Measurements from ENCODE around the gene SNX17. TPM values are rescaled to one million over a fixed set of nuclear protein-coding genes. Genes with fewer than 3 reads are reported as not detected.

The SNX17 gene
- total and polyA plus RNA-seq, 2 donors (not counting 1 experiment from before 2014, with no cell fraction given): 118 to 155 TPM

DNA sequence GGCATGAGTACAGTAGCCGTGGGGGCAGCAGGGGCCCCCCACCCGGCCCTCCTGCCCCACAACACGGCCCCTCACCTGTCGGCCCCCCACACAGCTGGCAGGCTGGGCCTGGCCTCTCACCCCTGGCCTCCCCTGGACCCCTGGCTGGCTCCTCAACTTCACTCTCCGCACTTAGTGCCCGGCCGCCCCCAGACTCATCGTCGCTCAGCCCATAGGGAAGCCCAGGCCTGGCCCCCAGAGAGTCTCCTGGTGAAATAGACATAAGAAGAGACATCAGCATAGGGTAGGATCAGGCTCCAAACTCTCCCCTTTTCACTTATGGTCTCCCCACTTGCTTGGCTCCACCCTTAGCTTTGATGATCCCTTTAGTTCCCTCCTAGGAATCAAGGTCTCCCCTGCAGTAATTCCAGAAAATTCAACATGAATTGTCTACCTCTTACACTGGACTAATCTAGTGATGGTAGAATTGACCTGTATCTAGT lies 8.4 kb downstream of the SNX17 start:
- peak overlapping the region in 2 of 4 experiments; percentile 70 to 79 for H3K4me3 ChIP-seq (replicated peaks in 1 of 4; ENCODE audit: control extremely low read depth in 1 of 4, insufficient read depth in 1 of 4, low read depth in 3 of 4, low read length in 4 of 4)
- no peaks in the 10 kb centered on the region for H3K27me3 ChIP-seq (ENCODE audit: control insufficient read depth, insufficient read depth, low read length)
- DNase-seq (ENCODE audit: low read depth in 2 of 2): no peak
- H3K4me1 ChIP-seq (ENCODE audit: control insufficient read depth, extremely low read depth, insufficient read depth, low read length): peaks cover 3% of the 10 kb centered on the region
- no peak overlapping the region for H2AFZ ChIP-seq (ENCODE audit: low read length)
- peak overlapping the region; percentile 99 for H3K27ac ChIP-seq (ENCODE audit: insufficient read depth, low read length)
- H3K9me3 ChIP-seq (ENCODE audit: control insufficient read depth, insufficient read depth, low read depth, low read length): no peaks in the 10 kb centered on the region
- no peaks in the 10 kb centered on the region for H4K20me1 ChIP-seq (ENCODE audit: control insufficient read depth, extremely low read depth, insufficient read depth, low read length)
- no peak for TF ChIP-seq EZH2 (IDR thresholded peaks at IDR 0.05; ENCODE audit: low read length, missing control alignments)
- TF ChIP-seq, protein P1, sequence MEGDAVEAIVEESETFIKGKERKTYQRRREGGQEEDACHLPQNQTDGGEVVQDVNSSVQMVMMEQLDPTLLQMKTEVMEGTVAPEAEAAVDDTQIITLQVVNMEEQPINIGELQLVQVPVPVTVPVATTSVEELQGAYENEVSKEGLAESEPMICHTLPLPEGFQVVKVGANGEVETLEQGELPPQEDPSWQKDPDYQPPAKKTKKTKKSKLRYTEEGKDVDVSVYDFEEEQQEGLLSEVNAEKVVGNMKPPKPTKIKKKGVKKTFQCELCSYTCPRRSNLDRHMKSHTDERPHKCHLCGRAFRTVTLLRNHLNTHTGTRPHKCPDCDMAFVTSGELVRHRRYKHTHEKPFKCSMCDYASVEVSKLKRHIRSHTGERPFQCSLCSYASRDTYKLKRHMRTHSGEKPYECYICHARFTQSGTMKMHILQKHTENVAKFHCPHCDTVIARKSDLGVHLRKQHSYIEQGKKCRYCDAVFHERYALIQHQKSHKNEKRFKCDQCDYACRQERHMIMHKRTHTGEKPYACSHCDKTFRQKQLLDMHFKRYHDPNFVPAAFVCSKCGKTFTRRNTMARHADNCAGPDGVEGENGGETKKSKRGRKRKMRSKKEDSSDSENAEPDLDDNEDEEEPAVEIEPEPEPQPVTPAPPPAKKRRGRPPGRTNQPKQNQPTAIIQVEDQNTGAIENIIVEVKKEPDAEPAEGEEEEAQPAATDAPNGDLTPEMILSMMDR (conservative IDR thresholded peaks at IDR 0.05 in 1 of 2, IDR thresholded peaks at IDR 0.05 in 1 of 2; ENCODE audit: low read depth in 1 of 2, low read length in 2 of 2): no peak
- H3K4me2 ChIP-seq (ENCODE audit: extremely low read depth, insufficient read depth, low read length): peak overlapping the region; percentile 100
- H3K79me2 ChIP-seq (ENCODE audit: control insufficient read depth, insufficient read depth, low read length): peaks cover 24% of the 10 kb centered on the region
- H3K9ac ChIP-seq (ENCODE audit: insufficient read depth, low read length): no peak overlapping the region
- H3K36me3 ChIP-seq (ENCODE audit: control insufficient read depth, insufficient read depth, low read length): peaks cover 42% of the 10 kb centered on the region

DNA sequence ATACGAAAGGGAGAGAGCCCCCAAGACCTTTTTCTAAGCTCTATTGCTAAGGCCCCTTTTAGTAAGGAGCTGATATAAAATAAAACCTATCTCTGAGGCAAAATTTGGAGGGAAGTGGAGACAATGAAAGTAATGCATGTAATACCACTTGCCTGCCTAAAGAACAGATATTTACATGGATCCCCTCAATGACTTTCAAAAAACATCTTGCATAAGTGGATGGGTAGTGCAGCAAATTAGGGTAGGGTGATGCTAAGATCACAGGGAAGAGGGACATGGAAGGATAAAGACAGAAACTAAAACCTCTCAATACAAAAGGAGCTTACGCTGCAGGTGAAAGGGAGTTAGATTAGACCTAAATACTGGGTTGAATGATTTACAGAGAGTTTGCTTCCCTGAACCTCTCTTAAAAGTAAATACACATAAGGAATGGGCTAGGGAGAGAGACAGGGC lies 9.0 kb downstream of the SNX17 start:
- H3K27ac ChIP-seq (ENCODE audit: insufficient read depth, low read length): peak overlapping the region; percentile 99
- H4K20me1 ChIP-seq (ENCODE audit: control insufficient read depth, extremely low read depth, insufficient read depth, low read length): no peaks in the 10 kb centered on the region
- H3K36me3 ChIP-seq (ENCODE audit: control insufficient read depth, insufficient read depth, low read length): peaks cover 42% of the 10 kb centered on the region
- no peak for DNase-seq (ENCODE audit: low read depth in 2 of 2)
- TF ChIP-seq EZH2 (IDR thresholded peaks at IDR 0.05; ENCODE audit: low read length, missing control alignments): no peak
- TF ChIP-seq, protein P1 (conservative IDR thresholded peaks at IDR 0.05 in 1 of 2, IDR thresholded peaks at IDR 0.05 in 1 of 2; ENCODE audit: low read depth in 1 of 2, low read length in 2 of 2): no peak
- no peak overlapping the region for H2AFZ ChIP-seq (ENCODE audit: low read length)
- peaks cover 21% of the 10 kb centered on the region for H3K79me2 ChIP-seq (ENCODE audit: control insufficient read depth, insufficient read depth, low read length)
- H3K27me3 ChIP-seq (ENCODE audit: control insufficient read depth, insufficient read depth, low read length): no peaks in the 10 kb centered on the region
- peak overlapping the region; percentile 100 for H3K4me2 ChIP-seq (ENCODE audit: extremely low read depth, insufficient read depth, low read length)
- H3K9ac ChIP-seq (ENCODE audit: insufficient read depth, low read length): peak overlapping the region; percentile 23
- H3K4me1 ChIP-seq (ENCODE audit: control insufficient read depth, extremely low read depth, insufficient read depth, low read length): peaks cover 3% of the 10 kb centered on the region
- peak overlapping the region; percentile 70 to 91 (median 84) for H3K4me3 ChIP-seq (replicated peaks in 1 of 4; ENCODE audit: control extremely low read depth in 1 of 4, insufficient read depth in 1 of 4, low read depth in 3 of 4, low read length in 4 of 4)
- no peaks in the 10 kb centered on the region for H3K9me3 ChIP-seq (ENCODE audit: control insufficient read depth, insufficient read depth, low read depth, low read length)

DNA sequence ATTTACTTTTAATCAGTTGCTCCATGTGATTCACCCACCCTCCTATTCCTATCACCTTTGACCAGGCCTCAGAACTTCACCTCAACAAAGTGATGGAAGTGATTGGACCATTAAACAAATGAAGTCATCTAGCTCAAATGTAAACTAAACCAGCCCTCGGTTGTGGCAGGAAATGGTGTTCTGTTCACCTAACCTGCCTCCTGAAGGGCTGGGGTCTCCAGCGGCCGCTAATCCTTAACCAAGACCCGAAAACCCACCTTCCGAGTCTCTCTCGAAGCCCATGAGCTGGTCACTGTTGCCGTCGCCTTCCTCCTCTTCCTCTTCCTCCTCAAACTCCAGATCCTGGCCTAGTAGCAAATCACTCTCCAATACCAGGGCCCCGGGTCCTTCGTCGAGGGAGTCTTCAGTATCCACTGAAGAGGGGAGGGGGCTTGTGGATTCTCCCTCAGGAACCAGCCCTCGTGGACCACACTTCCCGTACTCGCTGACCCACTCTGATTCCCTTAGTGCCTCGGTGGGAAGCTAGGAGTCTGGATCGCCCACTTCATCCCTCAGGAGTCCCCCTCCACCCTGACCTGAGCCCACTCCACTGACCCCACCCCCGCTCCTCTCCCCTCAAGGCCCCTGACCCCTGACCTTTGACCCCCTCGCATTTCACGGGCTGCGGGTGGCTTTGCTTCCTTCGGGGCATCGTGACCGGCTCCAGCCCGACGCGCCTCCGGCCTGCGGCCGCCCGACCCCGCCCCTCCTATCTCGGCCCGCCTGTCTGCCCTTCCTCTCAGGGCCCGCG lies 9.6 kb downstream of the SNX17 start:
- H4K20me1 ChIP-seq (ENCODE audit: control insufficient read depth, extremely low read depth, insufficient read depth, low read length): no peaks in the 10 kb centered on the region
- no peak overlapping the region for H2AFZ ChIP-seq (ENCODE audit: low read length)
- no peaks in the 10 kb centered on the region for H3K27me3 ChIP-seq (ENCODE audit: control insufficient read depth, insufficient read depth, low read length)
- peak overlapping the region; percentile 100 for H3K4me2 ChIP-seq (ENCODE audit: extremely low read depth, insufficient read depth, low read length)
- peaks cover 19% of the 10 kb centered on the region for H3K79me2 ChIP-seq (ENCODE audit: control insufficient read depth, insufficient read depth, low read length)
- no peak for TF ChIP-seq EZH2 (IDR thresholded peaks at IDR 0.05; ENCODE audit: low read length, missing control alignments)
- TF ChIP-seq, protein P1 (conservative IDR thresholded peaks at IDR 0.05 in 1 of 2, IDR thresholded peaks at IDR 0.05 in 1 of 2; ENCODE audit: low read depth in 1 of 2, low read length in 2 of 2): no peak
- peak overlapping the region; percentile 70 to 91 (median 84) for H3K4me3 ChIP-seq (replicated peaks in 1 of 4; ENCODE audit: control extremely low read depth in 1 of 4, insufficient read depth in 1 of 4, low read depth in 3 of 4, low read length in 4 of 4)
- peaks cover 3% of the 10 kb centered on the region for H3K4me1 ChIP-seq (ENCODE audit: control insufficient read depth, extremely low read depth, insufficient read depth, low read length)
- H3K9me3 ChIP-seq (ENCODE audit: control insufficient read depth, insufficient read depth, low read depth, low read length): no peaks in the 10 kb centered on the region
- peak overlapping the region; percentile 99 for H3K27ac ChIP-seq (ENCODE audit: insufficient read depth, low read length)
- H3K36me3 ChIP-seq (ENCODE audit: control insufficient read depth, insufficient read depth, low read length): peaks cover 43% of the 10 kb centered on the region
- H3K9ac ChIP-seq (ENCODE audit: insufficient read depth, low read length): peak overlapping the region; percentile 90
- peak; percentile 56 to 59 for DNase-seq (ENCODE audit: low read depth in 2 of 2)
